Measurements from ENCODE around the gene ECD. TPM values are rescaled to one million over a fixed set of nuclear protein-coding genes. Genes with fewer than 3 reads are reported as not detected.
A peak's percentile ranks its signal among the peaks of the same experiment; 100 is the strongest.

ECD gene
- total and polyA plus RNA-seq, 2 of the 4 experiments (the other 2 are of a cell fraction) = 22.1 to 32.8 TPM

- H2BK120ac ChIP-seq (ENCODE audit: low read depth, low read length) = no peak overlapping the region
- CTCF ChIA-PET = no interaction called here
- peak overlapping the region; percentile 40; the same call in 1 of the 2 replicates for H3K14ac ChIP-seq (replicated peaks; ENCODE audit: low read depth, low read length)
- in situ Hi-C loops (cut with MboI; ENCODE audit: low sequenced_read_pairs) (no loop called here), dilution Hi-C loops (cut with HindIII; ENCODE audit: low sequenced_read_pairs, unreplicated experiment) (no loop called here), intact Hi-C loops (cut with micrococcal nuclease) (no loop called here)
- H3K9ac ChIP-seq (ENCODE audit: low read depth, low read length) = no peak overlapping the region
- H2AK9ac ChIP-seq (replicated peaks; ENCODE audit: low read depth, low read length, poor library complexity) = no peak overlapping the region
- no peak for ATAC-seq (ENCODE audit: low read depth)
- POLR2A ChIA-PET (ENCODE audit: unreplicated experiment) = no interaction called here
- no peak overlapping the region for H3K4ac ChIP-seq (ENCODE audit: low read depth, low read length)
- no TSS peak for BruUV-seq (replicated peaks)
- H3K4me1 ChIP-seq (ENCODE audit: control insufficient read depth, insufficient read depth, low read length) = peaks cover 8% of the 10 kb centered on the region
- DNase-seq = no peak
- H2AK5ac ChIP-seq (ENCODE audit: low read depth, low read length) = 0 out of 2 replicates have a peak overlapping the region, but pooled peaks have one; percentile 2
- no peak overlapping the region for H3K27ac ChIP-seq (ENCODE audit: insufficient read depth, low read length)
- no peaks in the 10 kb centered on the region for H3K27me3 ChIP-seq (ENCODE audit: control insufficient read depth, insufficient read depth, low read length)
- no peaks in the 10 kb centered on the region for H3K9me3 ChIP-seq (ENCODE audit: control insufficient read depth, insufficient read depth, low read length)
- no peak overlapping the region for H2BK20ac ChIP-seq (ENCODE audit: low read depth, low read length)
- H4K8ac ChIP-seq (ENCODE audit: low read depth in 2 of 2, low read length in 2 of 2) = no peak overlapping the region
- peaks cover 81% of the 10 kb centered on the region for H4K20me1 ChIP-seq (ENCODE audit: insufficient read depth, low read length)
- H4K5ac ChIP-seq (ENCODE audit: low read depth, low read length) = no peak overlapping the region
- no peak overlapping the region for H3K4me3 ChIP-seq (ENCODE audit: insufficient read depth, low read depth, low read length)
- no peak overlapping the region for H3K23ac ChIP-seq (ENCODE audit: low read depth, low read length)
- peaks cover 9% of the 10 kb centered on the region for H3K9me1 ChIP-seq (ENCODE audit: insufficient read depth, low read length)
- H2BK5ac ChIP-seq (ENCODE audit: low read depth, low read length, poor library complexity, severe bottlenecking) = no peak overlapping the region
- H3K56ac ChIP-seq (ENCODE audit: extremely low read depth, insufficient read depth, low read length) = no peak overlapping the region
- TF ChIP-seq MAFK (IDR thresholded peaks at IDR 0.05; ENCODE audit: low read depth, low read length) (no peak), SMC3 (IDR thresholded peaks at IDR 0.05; ENCODE audit: low read depth, low read length) (no peak), RFX5 (IDR thresholded peaks at IDR 0.05; ENCODE audit: low read depth, low read length) (no peak), NFE2L2 (IDR thresholded peaks at IDR 0.05; ENCODE audit: low read depth, low read length) (no peak), FOS (IDR thresholded peaks at IDR 0.05; ENCODE audit: low read depth, low read length) (no peak)
- WGBS, 2 experiments (ENCODE audit: extremely low coverage in 2 of 2, insufficient read length in 1 of 2) = no CpG with 5 or more reads among the region's 5 CpGs
- peaks cover 3% of the 10 kb centered on the region for H3K36me3 ChIP-seq (ENCODE audit: control insufficient read depth, insufficient read depth, low read length)
- peaks cover 0 to 73% of the 10 kb centered on the region in 2 experiments; a peak in 3 of 4 replicates for H3K79me1 ChIP-seq (ENCODE audit: low read depth in 1 of 2, low read length in 2 of 2)
- no peak overlapping the region for H3K4me2 ChIP-seq (ENCODE audit: low read depth, low read length)
- H2BK15ac ChIP-seq (ENCODE audit: low read depth, low read length) = no peak overlapping the region
- H3K18ac ChIP-seq (ENCODE audit: low read depth, low read length) = no peak overlapping the region
- H2AFZ ChIP-seq (replicated peaks; ENCODE audit: low read length, poor library complexity) = no peak overlapping the region
- no peak overlapping the region for H4K91ac ChIP-seq (ENCODE audit: insufficient read depth, low read depth, low read length)
These were observed 83.6 kb downstream of the ECD start for GRCh38 chr10:73084209-73084608.

Small RNAs within 50 kb of the gene (microRNA-seq; reads per million reads assigned to microRNA genes)
- gene RF00019 (ENCODE audit: insufficient read depth, insufficient read length) (not detected), gene SNORA11F (ENCODE audit: insufficient read depth, insufficient read length) (not detected)

Small RNAs within 50 kb of the gene (small RNA-seq; reads per million reads assigned to genes)
- gene RF00019 (0 reads per million in 5 experiments), gene SNORA11F (4.1 to 104 (median 9.9) reads per million in 5 experiments)

Other genes starting within 250 kb of the ECD start
- not detected in 2 replicates for gene PLA2G12B, start 213.2 kb downstream of the ECD start, total RNA-seq (2012; rRNA removed)
- not detected in 2 replicates for gene PLA2G12B, start 213.2 kb downstream of the ECD start, polyA plus RNA-seq (2012; rRNA removed)
- 241 and 376 TPM in 2 replicates for gene P4HA1, start 71.1 kb downstream of the ECD start, total RNA-seq (2012; rRNA removed)
- gene P4HA1, start 71.1 kb downstream of the ECD start, polyA plus RNA-seq (2012; rRNA removed) = 133 and 178 TPM in 2 replicates
- 0.90 and 1.1 TPM in 2 replicates for gene NUDT13, start 57.6 kb downstream of the ECD start, total RNA-seq (2012; rRNA removed)
- 1.3 and 1.7 TPM in 2 replicates for gene NUDT13, start 57.6 kb downstream of the ECD start, polyA plus RNA-seq (2012; rRNA removed)
- gene FAM149B1, start 111 bp upstream of the ECD start, total RNA-seq (2012; rRNA removed) = 22.8 and 28.3 TPM in 2 replicates
- gene FAM149B1, start 111 bp upstream of the ECD start, polyA plus RNA-seq (2012; rRNA removed) = 18.2 and 21.7 TPM in 2 replicates
- 28.7 and 39.4 TPM in 2 replicates for gene DNAJC9, start 79.2 kb upstream of the ECD start, total RNA-seq (2012; rRNA removed)
- gene DNAJC9, start 79.2 kb upstream of the ECD start, polyA plus RNA-seq (2012; rRNA removed) = 17.9 and 20.0 TPM in 2 replicates
- 45.3 and 66.1 TPM in 2 replicates for gene MRPS16, start 84.6 kb upstream of the ECD start, total RNA-seq (2012; rRNA removed)
- gene MRPS16, start 84.6 kb upstream of the ECD start, polyA plus RNA-seq (2012; rRNA removed) = 62.4 and 75.5 TPM in 2 replicates
- 0.18 and 0.28 TPM in 2 replicates for gene CFAP70, start 190.9 kb upstream of the ECD start, total RNA-seq (2012; rRNA removed)
- 0.13 and 0.15 TPM in 2 replicates for gene CFAP70, start 190.9 kb upstream of the ECD start, polyA plus RNA-seq (2012; rRNA removed)
- 102 and 120 TPM in 2 replicates for gene ANXA7, start 246.1 kb upstream of the ECD start, total RNA-seq (2012; rRNA removed)
- gene ANXA7, start 246.1 kb upstream of the ECD start, polyA plus RNA-seq (2012; rRNA removed) = 77.2 and 77.4 TPM in 2 replicates